WERI-Rb-1 (cell line): ENCODE data around the gene MAP9.

Experiments used
- DNase-seq: peaks from one replicate; pipeline ENCODE4 v3.0.0-alpha.2; 2020
- H3K27ac ChIP-seq: fragments of 250-450 bp; sonication (Bioruptor Pico); 2 replicates; pipeline ENCODE4 v1.5.1; 2020; ENCODE audit warnings: mild to moderate bottlenecking, moderate library complexity
- H3K27me3 ChIP-seq: fragments of 250-450 bp; sonication (Bioruptor Pico); 2 replicates; pipeline ENCODE4 v1.5.1; 2021; ENCODE audit warnings: mild to moderate bottlenecking, low read depth, moderate library complexity; ENCODE audit not compliant: insufficient read depth, severe bottlenecking
- H3K36me3 ChIP-seq: fragments of 250-450 bp; sonication (Bioruptor Pico); 2 replicates; pipeline ENCODE4 v1.5.1; 2020; ENCODE audit warnings: mild to moderate bottlenecking, moderate library complexity
- H3K4me3 ChIP-seq: 2 replicates; pipeline ENCODE4 v1.5.1; 2011; ENCODE audit warnings: low read depth, mild to moderate bottlenecking, control low read depth, low read length
- H3K9me3 ChIP-seq: fragments of 250-450 bp; sonication (Bioruptor Pico); 2 replicates; pipeline ENCODE4 v1.5.1; 2021; ENCODE audit warnings: mild to moderate bottlenecking, moderate library complexity; ENCODE audit not compliant: severe bottlenecking
- TF ChIP-seq, protein P1 (sequence below): IDR thresholded peaks from 2 replicates; pipeline ENCODE4 v1.5.1; 2011; ENCODE audit warnings: low read depth, mild to moderate bottlenecking, control low read depth, inconsistent platforms, low read length

MAP9 gene

GRCh38 chr4:155305619-155306018 lies 71.1 kb downstream of the MAP9 start:
- Histone ChIP-seq H3K27me3 (no peaks in the 10 kb centered on the region), H3K36me3 (no peaks in the 10 kb centered on the region), H3K9me3 (no peaks in the 10 kb centered on the region), H3K4me3 (no peak overlapping the region), H3K27ac (no peak overlapping the region)
- no peak for DNase-seq
- TF ChIP-seq, protein P1, sequence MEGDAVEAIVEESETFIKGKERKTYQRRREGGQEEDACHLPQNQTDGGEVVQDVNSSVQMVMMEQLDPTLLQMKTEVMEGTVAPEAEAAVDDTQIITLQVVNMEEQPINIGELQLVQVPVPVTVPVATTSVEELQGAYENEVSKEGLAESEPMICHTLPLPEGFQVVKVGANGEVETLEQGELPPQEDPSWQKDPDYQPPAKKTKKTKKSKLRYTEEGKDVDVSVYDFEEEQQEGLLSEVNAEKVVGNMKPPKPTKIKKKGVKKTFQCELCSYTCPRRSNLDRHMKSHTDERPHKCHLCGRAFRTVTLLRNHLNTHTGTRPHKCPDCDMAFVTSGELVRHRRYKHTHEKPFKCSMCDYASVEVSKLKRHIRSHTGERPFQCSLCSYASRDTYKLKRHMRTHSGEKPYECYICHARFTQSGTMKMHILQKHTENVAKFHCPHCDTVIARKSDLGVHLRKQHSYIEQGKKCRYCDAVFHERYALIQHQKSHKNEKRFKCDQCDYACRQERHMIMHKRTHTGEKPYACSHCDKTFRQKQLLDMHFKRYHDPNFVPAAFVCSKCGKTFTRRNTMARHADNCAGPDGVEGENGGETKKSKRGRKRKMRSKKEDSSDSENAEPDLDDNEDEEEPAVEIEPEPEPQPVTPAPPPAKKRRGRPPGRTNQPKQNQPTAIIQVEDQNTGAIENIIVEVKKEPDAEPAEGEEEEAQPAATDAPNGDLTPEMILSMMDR: no peak

GRCh38 chr4:155304375-155304774 lies 72.4 kb downstream of the MAP9 start:
- Histone ChIP-seq H3K4me3 (no peak overlapping the region), H3K27me3 (no peaks in the 10 kb centered on the region), H3K36me3 (no peaks in the 10 kb centered on the region), H3K9me3 (no peaks in the 10 kb centered on the region), H3K27ac (no peak overlapping the region)
- TF ChIP-seq, protein P1: no peak
- DNase-seq: no peak

DNA sequence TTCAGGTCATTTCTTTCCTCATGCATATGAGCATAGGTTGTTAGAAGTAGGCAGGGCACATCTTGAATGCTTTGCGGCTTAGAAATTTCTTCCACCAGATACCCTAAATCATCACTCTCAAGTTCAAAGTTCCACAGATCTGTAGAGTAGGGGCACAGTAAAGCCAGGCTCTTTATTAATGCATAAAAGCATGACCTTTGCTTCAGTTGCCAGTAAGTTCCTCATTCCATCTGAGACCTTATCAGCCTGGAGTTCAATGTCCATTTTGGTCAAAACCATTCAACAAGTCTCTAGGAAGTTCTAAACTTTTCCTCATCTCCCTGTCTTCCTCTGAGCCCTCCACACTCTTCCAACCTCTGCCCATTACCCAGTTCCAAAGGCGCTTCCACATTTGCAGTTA lies 77.7 kb downstream of the MAP9 start:
- TF ChIP-seq, protein P1: no peak

More for the DNA sequence above, 77.7 kb downstream of the MAP9 start:
- Histone ChIP-seq H3K36me3 (no peaks in the 10 kb centered on the region), H3K4me3 (no peak overlapping the region), H3K9me3 (peaks cover 11% of the 10 kb centered on the region), H3K27ac (no peak overlapping the region), H3K27me3 (no peaks in the 10 kb centered on the region)
- no peak for DNase-seq
